Mesenchymal stem cell (in vitro differentiated cells and primary cell): ENCODE data around the gene DENND4A.
"Not testable (repeated sequence)": the region's sequence is repeated elsewhere in the genome, so short reads cannot be mapped to it uniquely, and the experiment has no call there.

ENCODE experiments used
- DNase-seq: peaks from one replicate; pipeline ENCODE4 v3.0.0-alpha.2; 2013
- H2AFZ ChIP-seq: one replicate; pipeline ENCODE4 v1.6.1; 2013; ENCODE audit warnings: low read depth, mild to moderate bottlenecking, control low read depth, inconsistent platforms, low read length, moderate library complexity
- H2AK5ac ChIP-seq: 2 replicates; pipeline ENCODE4 v1.6.1; 2013; ENCODE audit warnings: low read length, moderate library complexity, mild to moderate bottlenecking, inconsistent platforms; ENCODE audit not compliant: severe bottlenecking
- H2BK120ac ChIP-seq: one replicate; pipeline ENCODE4 v1.6.1; 2013; ENCODE audit warnings: low read depth, mild to moderate bottlenecking, inconsistent platforms, low read length, moderate library complexity
- H2BK12ac ChIP-seq, 2 experiments: one replicate each; pipeline ENCODE4 v1.6.1; 2013; ENCODE audit warnings: inconsistent platforms in 2 of 2, low read length in 2 of 2, mild to moderate bottlenecking in 2 of 2, moderate library complexity in 2 of 2, control low read depth in 1 of 2
- H2BK15ac ChIP-seq: one replicate; pipeline ENCODE4 v1.6.1; 2013; ENCODE audit warnings: mild to moderate bottlenecking, low read depth, inconsistent platforms; ENCODE audit not compliant: poor library complexity, severe bottlenecking
- H2BK5ac ChIP-seq: 2 replicates; pipeline ENCODE4 v1.6.1; 2013; ENCODE audit warnings: low read depth, mild to moderate bottlenecking, low read length, control low read depth, inconsistent platforms; ENCODE audit not compliant: poor library complexity, severe bottlenecking
- H3K14ac ChIP-seq, 2 experiments: one replicate each; pipeline ENCODE4 v1.6.1; 2013; ENCODE audit warnings: inconsistent platforms in 2 of 2, low read length in 2 of 2, control low read depth in 1 of 2, mild to moderate bottlenecking in 1 of 2, moderate library complexity in 1 of 2
- H3K18ac ChIP-seq, 2 experiments: one replicate each; pipeline ENCODE4 v1.6.1; 2013; ENCODE audit warnings: inconsistent platforms in 2 of 2, low read length in 2 of 2, control low read depth in 1 of 2, low read depth in 1 of 2, mild to moderate bottlenecking in 1 of 2
- H3K23ac ChIP-seq, 2 experiments: one replicate each; pipeline ENCODE4 v1.6.1; 2013; ENCODE audit warnings: inconsistent platforms in 2 of 2, low read length in 2 of 2, mild to moderate bottlenecking in 2 of 2, moderate library complexity in 2 of 2, control low read depth in 1 of 2
- H3K27ac ChIP-seq: 2 replicates; pipeline ENCODE4 v1.5.1; 2013; ENCODE audit warnings: mild to moderate bottlenecking, moderate library complexity, low read length, control low read depth, inconsistent platforms; ENCODE audit not compliant: poor library complexity, severe bottlenecking
- H3K27me3 ChIP-seq, 2 experiments: 2 replicates each; pipeline versions ENCODE4 v1.6.1 to v1.7.0; 2013; ENCODE audit warnings: low read length in 2 of 2, mild to moderate bottlenecking in 2 of 2, moderate library complexity in 2 of 2, control low read depth in 1 of 2, inconsistent platforms in 1 of 2; ENCODE audit not compliant: control insufficient read depth in 1 of 2, insufficient read depth in 1 of 2
- H3K36me3 ChIP-seq, 2 experiments: 2 replicates each; pipeline versions ENCODE4 v1.6.1 to v1.7.0; 2013; ENCODE audit warnings: low read length in 2 of 2, control low read depth in 1 of 2, inconsistent platforms in 1 of 2, low read depth in 1 of 2, mild to moderate bottlenecking in 1 of 2; ENCODE audit not compliant: insufficient read depth in 2 of 2, control insufficient read depth in 1 of 2
- H3K4ac ChIP-seq, 2 experiments: one replicate each; pipeline ENCODE4 v1.6.1; 2013; ENCODE audit warnings: inconsistent platforms in 2 of 2, low read length in 2 of 2, mild to moderate bottlenecking in 2 of 2, moderate library complexity in 2 of 2, control low read depth in 1 of 2, low read depth in 1 of 2
- H3K4me1 ChIP-seq: 2 replicates; pipeline ENCODE4 v1.6.1; 2013; ENCODE audit warnings: low read depth, low read length, control low read depth; ENCODE audit not compliant: control insufficient read depth, insufficient read depth
- H3K4me2 ChIP-seq: 2 replicates; pipeline ENCODE4 v1.6.1; 2013; ENCODE audit warnings: low read length, mild to moderate bottlenecking, inconsistent platforms; ENCODE audit not compliant: poor library complexity, severe bottlenecking
- H3K4me3 ChIP-seq, 2 experiments: 2 replicates each; pipeline versions ENCODE4 v1.5.1 to v1.7.0; 2013; ENCODE audit warnings: low read length in 2 of 2, mild to moderate bottlenecking in 2 of 2, control low read depth in 1 of 2, low read depth in 1 of 2; ENCODE audit not compliant: insufficient read depth in 1 of 2
- H3K79me1 ChIP-seq: replicated peaks from 2 replicates; pipeline ENCODE4 v1.6.1; 2013; ENCODE audit warnings: mild to moderate bottlenecking, control low read depth, low read length, inconsistent platforms; ENCODE audit not compliant: poor library complexity, severe bottlenecking
- H3K9ac ChIP-seq: 2 replicates; pipeline ENCODE4 v1.7.0; 2013; ENCODE audit warnings: mild to moderate bottlenecking, low read length, moderate library complexity
- H3K9me3 ChIP-seq: 2 replicates; pipeline ENCODE4 v1.7.0; 2013; ENCODE audit warnings: mild to moderate bottlenecking, low read length; ENCODE audit not compliant: control insufficient read depth
- H4K8ac ChIP-seq: one replicate; pipeline ENCODE4 v1.6.1; 2013; ENCODE audit warnings: inconsistent platforms, mild to moderate bottlenecking, low read length, moderate library complexity
- H4K91ac ChIP-seq: one replicate; pipeline ENCODE4 v1.6.1; 2013; ENCODE audit warnings: mild to moderate bottlenecking, low read length, inconsistent platforms
- WGBS: methylation state at CpG from one replicate; pipeline ENCODE4 v1.1.7; 2013; ENCODE audit warnings: mixed read lengths; 5-methylcytosine and 5-hydroxymethylcytosine counted together

The DENND4A gene

GRCh38 chr15:65811835-65812234, 19.7 kb upstream of the DENND4A start:
- Histone ChIP-seq H3K9me3 (peaks cover 3% of the 10 kb centered on the region), H3K9ac (no peak overlapping the region), H2AK5ac (no peak overlapping the region), H3K14ac (no peak overlapping the region), H3K36me3 (no peaks in the 10 kb centered on the region), H3K23ac (no peak overlapping the region), H4K8ac (no peak overlapping the region), H2AFZ (no peak overlapping the region), H2BK15ac (no peak overlapping the region), H3K79me1 (no peaks in the 10 kb centered on the region), H2BK12ac (no peak overlapping the region), H2BK5ac (no peak overlapping the region), H3K4me2 (no peak overlapping the region), H3K18ac (no peak overlapping the region), H4K91ac (no peak overlapping the region), H3K27me3 (no peaks in the 10 kb centered on the region), H3K27ac (no peak overlapping the region), H2BK120ac (no peak overlapping the region), H3K4me3 (no peak overlapping the region), H3K4ac (no peak overlapping the region), H3K4me1 (no peaks in the 10 kb centered on the region)
- no peak for DNase-seq
- no CpG with 5 or more reads among the region's 3 CpGs for WGBS

- H3K4me1 ChIP-seq, H4K8ac ChIP-seq, H4K91ac ChIP-seq, H3K9ac ChIP-seq, H2AFZ ChIP-seq, H2BK5ac ChIP-seq, H3K14ac ChIP-seq, H2BK12ac ChIP-seq, H3K79me1 ChIP-seq, H3K23ac ChIP-seq, H2BK15ac ChIP-seq, H3K36me3 ChIP-seq, H3K4ac ChIP-seq, H3K4me2 ChIP-seq, H3K27me3 ChIP-seq, H3K27ac ChIP-seq, H3K4me3 ChIP-seq, H2AK5ac ChIP-seq, H3K9me3 ChIP-seq, H2BK120ac ChIP-seq, H3K18ac ChIP-seq: not testable (repeated sequence)
- peak; percentile 57 for DNase-seq
- 100% methylated on average over 3 of the region's 4 CpGs for WGBS
Measured at GRCh38 chr15:65811011-65811733, 19.1 kb upstream of the DENND4A start.

- H3K4me1 ChIP-seq, result no peaks in the 10 kb centered on the region
- DNase-seq, result no peak
- no peak overlapping the region for H2BK120ac ChIP-seq
- H3K14ac ChIP-seq, result no peak overlapping the region
- H2BK12ac ChIP-seq, result no peak overlapping the region
- no peak overlapping the region for H3K18ac ChIP-seq
- H4K91ac ChIP-seq, result no peak overlapping the region
- H4K8ac ChIP-seq, result no peak overlapping the region
- 100% methylated on average over 1 of the region's 3 CpGs for WGBS
- H2BK15ac ChIP-seq, result no peak overlapping the region
- H3K27me3 ChIP-seq, result no peaks in the 10 kb centered on the region
- no peaks in the 10 kb centered on the region for H3K36me3 ChIP-seq
- no peak overlapping the region for H3K27ac ChIP-seq
- H2AFZ ChIP-seq, result no peak overlapping the region
- H3K9me3 ChIP-seq, result no peaks in the 10 kb centered on the region
- no peak overlapping the region for H3K4ac ChIP-seq
- H3K4me2 ChIP-seq, result no peak overlapping the region
- no peak overlapping the region for H3K23ac ChIP-seq
- no peak overlapping the region for H3K4me3 ChIP-seq
- H3K79me1 ChIP-seq, result no peaks in the 10 kb centered on the region
- peak overlapping the region; percentile 27 for H3K9ac ChIP-seq
- no peak overlapping the region for H2AK5ac ChIP-seq
- H2BK5ac ChIP-seq, result no peak overlapping the region
Measured at GRCh38 chr15:65806397-65806796, 14.3 kb upstream of the DENND4A start.

GRCh38 chr15:65805019-65805745, 13.1 kb upstream of the DENND4A start:
- Histone ChIP-seq H2AFZ (no peak overlapping the region), H2BK5ac (no peak overlapping the region), H3K23ac (no peak overlapping the region), H3K4me3 (no peak overlapping the region), H3K36me3 (no peaks in the 10 kb centered on the region), H3K14ac (no peak overlapping the region), H3K9ac (no peak overlapping the region), H2BK120ac (no peak overlapping the region), H4K91ac (no peak overlapping the region), H2BK15ac (no peak overlapping the region), H3K4me2 (no peak overlapping the region), H3K27me3 (no peaks in the 10 kb centered on the region), H3K27ac (no peak overlapping the region), H3K4me1 (peaks cover 2% of the 10 kb centered on the region), H3K9me3 (no peaks in the 10 kb centered on the region), H4K8ac (no peak overlapping the region), H3K79me1 (no peaks in the 10 kb centered on the region), H2BK12ac (no peak overlapping the region), H3K18ac (no peak overlapping the region), H2AK5ac (no peak overlapping the region), H3K4ac (no peak overlapping the region)
- WGBS, result 93% methylated on average over 3 of the region's 5 CpGs
- DNase-seq, result peak; percentile 37
